ENCODE data around the gene SLC22A23.

The SLC22A23 gene

GRCh38 chr6:3397229-3398164, 59.4 kb downstream of the SLC22A23 start:
- CTCF ChIA-PET = interaction anchor here (0.8 to 2.6 kb wide), 4 partner anchors 14 to 335 kb away, joined by 3 to 13 read pairs (median 4); no protein-coding TSS in a partner anchor
- Histone ChIP-seq H3K9me3 (ENCODE audit: control insufficient read depth, insufficient read depth, low read depth, low read length) (no peaks in the 10 kb centered on the region), H3K36me3 (ENCODE audit: control insufficient read depth in 2 of 2, insufficient read depth in 1 of 2, low read length in 2 of 2) (no peaks in the 10 kb centered on the region), H3K27ac (ENCODE audit: extremely low read depth, low read depth, low read length) (no peak overlapping the region), H3K4me1 (ENCODE audit: control insufficient read depth, insufficient read depth, low read length) (peaks cover 11% of the 10 kb centered on the region; the same call in 1 of the 2 replicates), H3K4me3 (ENCODE audit: low read depth, low read length) (no peak overlapping the region)
- POLR2A ChIA-PET = no interaction called here
- TF ChIP-seq, protein P1, sequence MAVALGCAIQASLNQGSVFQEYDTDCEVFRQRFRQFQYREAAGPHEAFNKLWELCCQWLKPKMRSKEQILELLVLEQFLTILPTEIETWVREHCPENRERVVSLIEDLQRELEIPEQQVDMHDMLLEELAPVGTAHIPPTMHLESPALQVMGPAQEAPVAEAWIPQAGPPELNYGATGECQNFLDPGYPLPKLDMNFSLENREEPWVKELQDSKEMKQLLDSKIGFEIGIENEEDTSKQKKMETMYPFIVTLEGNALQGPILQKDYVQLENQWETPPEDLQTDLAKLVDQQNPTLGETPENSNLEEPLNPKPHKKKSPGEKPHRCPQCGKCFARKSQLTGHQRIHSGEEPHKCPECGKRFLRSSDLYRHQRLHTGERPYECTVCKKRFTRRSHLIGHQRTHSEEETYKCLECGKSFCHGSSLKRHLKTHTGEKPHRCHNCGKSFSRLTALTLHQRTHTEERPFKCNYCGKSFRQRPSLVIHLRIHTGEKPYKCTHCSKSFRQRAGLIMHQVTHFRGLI (tag by site-specific recombination; IDR thresholded peaks at IDR 0.05) = no peak
- no peak for TF ChIP-seq GLIS1 (tag by site-specific recombination; IDR thresholded peaks at IDR 0.05)
- no peak for TF ChIP-seq HOXA7 (CRISPR knock-in tag; IDR thresholded peaks at IDR 0.05; ENCODE audit: borderline replicate concordance)
- no peak for TF ChIP-seq ZNF214 (tag by site-specific recombination; IDR thresholded peaks at IDR 0.05; ENCODE audit: borderline replicate concordance)

DNA sequence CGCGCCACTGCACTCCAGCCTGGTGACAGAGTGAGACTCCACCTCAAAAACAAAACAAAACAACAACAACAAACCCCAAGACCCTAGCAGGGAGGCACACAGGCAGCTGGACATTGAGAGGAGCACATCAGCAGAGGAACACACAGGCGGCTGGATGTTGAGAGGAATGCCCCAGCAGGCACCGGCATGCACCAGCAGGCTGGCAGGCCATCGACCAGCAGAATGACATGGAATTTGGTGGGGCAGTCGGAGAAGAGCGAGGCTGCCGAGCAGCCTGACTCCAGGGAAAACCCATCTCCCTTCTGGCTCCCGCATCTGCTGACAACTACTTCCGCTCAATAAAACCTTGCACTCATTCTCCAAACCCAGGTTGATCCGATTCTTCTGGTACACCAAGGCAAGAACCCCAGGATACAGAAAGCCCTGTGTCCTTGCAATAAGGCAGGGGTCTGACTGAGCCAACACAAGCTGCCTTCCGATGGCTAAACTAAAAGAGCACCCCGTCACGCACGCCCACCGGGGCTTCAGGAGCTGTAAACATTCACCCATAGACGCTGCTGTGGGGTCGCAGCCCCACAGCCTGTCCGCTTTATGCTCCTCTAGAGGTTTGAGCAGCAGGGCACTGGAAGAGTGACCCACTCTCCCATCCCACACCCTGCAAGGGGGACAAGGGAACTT, 60.2 kb downstream of the SLC22A23 start:
- H3K4me3 ChIP-seq (ENCODE audit: low read depth, low read length) = no peak overlapping the region
- ChIA-PET CTCF (interaction anchor here (0.8 to 2.6 kb wide), 3 partner anchors 14 to 335 kb away, joined by 3 to 13 read pairs (median 4); no protein-coding TSS in a partner anchor), POLR2A (no interaction called here)
- no peaks in the 10 kb centered on the region for H3K9me3 ChIP-seq (ENCODE audit: control insufficient read depth, insufficient read depth, low read depth, low read length)
- TF ChIP-seq, protein P2, sequence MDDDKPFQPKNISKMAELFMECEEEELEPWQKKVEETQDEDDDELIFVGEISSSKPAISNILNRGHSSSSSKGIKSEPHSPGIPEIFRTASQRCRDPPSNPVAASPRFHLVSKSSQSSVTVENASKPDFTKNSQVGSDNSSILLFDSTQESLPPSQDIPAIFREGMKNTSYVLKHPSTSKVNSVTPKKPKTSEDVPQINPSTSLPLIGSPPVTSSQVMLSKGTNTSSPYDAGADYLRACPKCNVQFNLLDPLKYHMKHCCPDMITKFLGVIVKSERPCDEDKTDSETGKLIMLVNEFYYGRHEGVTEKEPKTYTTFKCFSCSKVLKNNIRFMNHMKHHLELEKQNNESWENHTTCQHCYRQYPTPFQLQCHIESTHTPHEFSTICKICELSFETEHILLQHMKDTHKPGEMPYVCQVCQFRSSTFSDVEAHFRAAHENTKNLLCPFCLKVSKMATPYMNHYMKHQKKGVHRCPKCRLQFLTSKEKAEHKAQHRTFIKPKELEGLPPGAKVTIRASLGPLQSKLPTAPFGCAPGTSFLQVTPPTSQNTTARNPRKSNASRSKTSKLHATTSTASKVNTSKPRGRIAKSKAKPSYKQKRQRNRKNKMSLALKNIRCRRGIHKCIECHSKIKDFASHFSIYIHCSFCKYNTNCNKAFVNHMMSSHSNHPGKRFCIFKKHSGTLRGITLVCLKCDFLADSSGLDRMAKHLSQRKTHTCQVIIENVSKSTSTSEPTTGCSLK (tag by site-specific recombination; IDR thresholded peaks at IDR 0.05) = no peak
- no peak for TF ChIP-seq ZNF121 (tag by site-specific recombination; IDR thresholded peaks at IDR 0.05)
- TF ChIP-seq ZNF423 (tag by site-specific recombination; IDR thresholded peaks at IDR 0.05) = no peak
- TF ChIP-seq ZNF626 (tag by site-specific recombination; IDR thresholded peaks at IDR 0.05) = no peak
- TF ChIP-seq, protein P3, sequence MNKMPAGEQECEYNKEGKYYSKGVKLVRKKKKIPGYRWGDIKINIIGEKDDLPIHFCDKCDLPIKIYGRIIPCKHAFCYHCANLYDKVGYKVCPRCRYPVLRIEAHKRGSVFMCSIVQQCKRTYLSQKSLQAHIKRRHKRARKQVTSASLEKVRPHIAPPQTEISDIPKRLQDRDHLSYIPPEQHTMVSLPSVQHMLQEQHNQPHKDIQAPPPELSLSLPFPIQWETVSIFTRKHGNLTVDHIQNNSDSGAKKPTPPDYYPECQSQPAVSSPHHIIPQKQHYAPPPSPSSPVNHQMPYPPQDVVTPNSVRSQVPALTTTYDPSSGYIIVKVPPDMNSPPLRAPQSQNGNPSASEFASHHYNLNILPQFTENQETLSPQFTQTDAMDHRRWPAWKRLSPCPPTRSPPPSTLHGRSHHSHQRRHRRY (tag by site-specific recombination; IDR thresholded peaks at IDR 0.05) = no peak
- no peak for TF ChIP-seq ZFHX2 (tag by site-specific recombination; conservative IDR thresholded peaks at IDR 0.05)
- TF ChIP-seq, protein P4, sequence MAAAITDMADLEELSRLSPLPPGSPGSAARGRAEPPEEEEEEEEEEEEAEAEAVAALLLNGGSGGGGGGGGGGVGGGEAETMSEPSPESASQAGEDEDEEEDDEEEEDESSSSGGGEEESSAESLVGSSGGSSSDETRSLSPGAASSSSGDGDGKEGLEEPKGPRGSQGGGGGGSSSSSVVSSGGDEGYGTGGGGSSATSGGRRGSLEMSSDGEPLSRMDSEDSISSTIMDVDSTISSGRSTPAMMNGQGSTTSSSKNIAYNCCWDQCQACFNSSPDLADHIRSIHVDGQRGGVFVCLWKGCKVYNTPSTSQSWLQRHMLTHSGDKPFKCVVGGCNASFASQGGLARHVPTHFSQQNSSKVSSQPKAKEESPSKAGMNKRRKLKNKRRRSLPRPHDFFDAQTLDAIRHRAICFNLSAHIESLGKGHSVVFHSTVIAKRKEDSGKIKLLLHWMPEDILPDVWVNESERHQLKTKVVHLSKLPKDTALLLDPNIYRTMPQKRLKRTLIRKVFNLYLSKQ (tag by site-specific recombination; IDR thresholded peaks at IDR 0.05; ENCODE audit: borderline replicate concordance) = no peak
- no peak for TF ChIP-seq KLF7 (tag by site-specific recombination; IDR thresholded peaks at IDR 0.05; ENCODE audit: borderline replicate concordance)
- TF ChIP-seq ZNF140 (tag by site-specific recombination; IDR thresholded peaks at IDR 0.05) = no peak
- no peak for TF ChIP-seq ZNF350 (tag by site-specific recombination; IDR thresholded peaks at IDR 0.05)
- TF ChIP-seq ZNF639 (tag by site-specific recombination; IDR thresholded peaks at IDR 0.05) = no peak
- TF ChIP-seq ZNF324 (tag by site-specific recombination; IDR thresholded peaks at IDR 0.05) = no peak
- TF ChIP-seq ZNF521 (tag by site-specific recombination; IDR thresholded peaks at IDR 0.05) = no peak
- no peak for TF ChIP-seq ZNF658 (tag by site-specific recombination; IDR thresholded peaks at IDR 0.05)
- TF ChIP-seq ZNF404 (tag by site-specific recombination; IDR thresholded peaks at IDR 0.05) = no peak
- TF ChIP-seq ZNF529 (tag by site-specific recombination; IDR thresholded peaks at IDR 0.05; ENCODE audit: insufficient replicate concordance) = no peak
- no peak for TF ChIP-seq ZNF555 (tag by site-specific recombination; conservative IDR thresholded peaks at IDR 0.05)
- no peak for TF ChIP-seq ZNF48 (tag by site-specific recombination; IDR thresholded peaks at IDR 0.05)
- TF ChIP-seq ZNF830 (tag by site-specific recombination; IDR thresholded peaks at IDR 0.05; ENCODE audit: low read depth) = no peak
- TF ChIP-seq ZNF654 (tag by site-specific recombination; IDR thresholded peaks at IDR 0.05; ENCODE audit: low read depth) = no peak
- H3K4me1 ChIP-seq (ENCODE audit: control insufficient read depth, insufficient read depth, low read length) = peaks cover 11% of the 10 kb centered on the region; the same call in 1 of the 2 replicates
- H3K27ac ChIP-seq (ENCODE audit: extremely low read depth, low read depth, low read length) = no peak overlapping the region
- H3K36me3 ChIP-seq (ENCODE audit: control insufficient read depth in 2 of 2, insufficient read depth in 1 of 2, low read length in 2 of 2) = no peaks in the 10 kb centered on the region
